Activated naive CD8-positive, alpha-beta T cell treated with anti-CD3 and anti-CD28 coated beads, Interleukin-2, amount 50 U/mL, for 24 hours (primary cell): ENCODE measurements around the gene CFAP77.

ENCODE experiments used
- ATAC-seq: fragments of 150-1000 bp; cut with Tn5 transposase; one replicate; pipeline ENCODE4 v1.10.0; 2021
- DNase-seq: peaks from one replicate; pipeline ENCODE4 v3.0.0; 2021
- H3K27ac Mint-ChIP-seq: one replicate; pipeline ENCODE4 v1.8.0; 2021; ENCODE audit warnings: mild to moderate bottlenecking, mixed read lengths
- H3K27me3 Mint-ChIP-seq: one replicate; pipeline ENCODE4 v1.8.0; 2021; ENCODE audit warnings: mixed read lengths
- H3K36me3 Mint-ChIP-seq: one replicate; pipeline ENCODE4 v1.8.0; 2021; ENCODE audit warnings: low read depth, mixed read lengths
- H3K4me1 Mint-ChIP-seq: one replicate; pipeline ENCODE4 v1.8.0; 2021; ENCODE audit warnings: mixed read lengths
- H3K4me3 Mint-ChIP-seq: one replicate; pipeline ENCODE4 v1.8.0; 2021; ENCODE audit warnings: mild to moderate bottlenecking, moderate library complexity, mixed read lengths
- H3K9me3 Mint-ChIP-seq: one replicate; pipeline ENCODE4 v1.8.0; 2021; ENCODE audit warnings: mixed read lengths

The CFAP77 gene

GRCh38 chr9:132422574-132422973, 12.6 kb downstream of the CFAP77 start:
- Mint-ChIP-seq H3K4me3 (no peak overlapping the region), H3K36me3 (no peaks in the 10 kb centered on the region), H3K9me3 (no peaks in the 10 kb centered on the region), H3K4me1 (no peaks in the 10 kb centered on the region), H3K27ac (no peak overlapping the region), H3K27me3 (peaks cover 58% of the 10 kb centered on the region)
- no peak for DNase-seq
- no peak for ATAC-seq

GRCh38 chr9:132423503-132423902, 13.5 kb downstream of the CFAP77 start:
- Mint-ChIP-seq H3K4me1 (no peaks in the 10 kb centered on the region), H3K9me3 (no peaks in the 10 kb centered on the region), H3K27ac (no peak overlapping the region), H3K4me3 (no peak overlapping the region), H3K36me3 (no peaks in the 10 kb centered on the region), H3K27me3 (peaks cover 53% of the 10 kb centered on the region)
- no peak for ATAC-seq
- DNase-seq, result no peak

- no peak for ATAC-seq
- Mint-ChIP-seq H3K4me1 (no peaks in the 10 kb centered on the region), H3K4me3 (no peak overlapping the region), H3K27me3 (peaks cover 53% of the 10 kb centered on the region), H3K27ac (no peak overlapping the region), H3K36me3 (no peaks in the 10 kb centered on the region), H3K9me3 (no peaks in the 10 kb centered on the region)
- no peak for DNase-seq
Observed at GRCh38 chr9:132424857-132425674, 15.1 kb downstream of the CFAP77 start.

- ATAC-seq (no peak), DNase-seq (no peak)
- peaks cover 55% of the 10 kb centered on the region for H3K27me3 Mint-ChIP-seq
- H3K27ac Mint-ChIP-seq, result no peak overlapping the region
- H3K36me3 Mint-ChIP-seq, result no peaks in the 10 kb centered on the region
- H3K9me3 Mint-ChIP-seq, result no peaks in the 10 kb centered on the region
- H3K4me3 Mint-ChIP-seq, result no peak overlapping the region
- no peaks in the 10 kb centered on the region for H3K4me1 Mint-ChIP-seq
Observed at GRCh38 chr9:132425675-132426062, 15.7 kb downstream of the CFAP77 start.

- Mint-ChIP-seq H3K4me3 (no peak overlapping the region), H3K4me1 (no peaks in the 10 kb centered on the region), H3K9me3 (no peaks in the 10 kb centered on the region), H3K36me3 (no peaks in the 10 kb centered on the region), H3K27ac (no peak overlapping the region), H3K27me3 (peaks cover 65% of the 10 kb centered on the region)
- no peak for ATAC-seq
- no peak for DNase-seq
Observed at GRCh38 chr9:132426639-132427414, 16.8 kb downstream of the CFAP77 start.

GRCh38 chr9:132430998-132431397, 21.0 kb downstream of the CFAP77 start:
- H3K4me1 Mint-ChIP-seq, result no peaks in the 10 kb centered on the region
- no peak overlapping the region for H3K4me3 Mint-ChIP-seq
- no peaks in the 10 kb centered on the region for H3K36me3 Mint-ChIP-seq
- peaks cover 63% of the 10 kb centered on the region for H3K27me3 Mint-ChIP-seq
- ATAC-seq (no peak), DNase-seq (no peak)
- H3K27ac Mint-ChIP-seq, result no peak overlapping the region
- H3K9me3 Mint-ChIP-seq, result no peaks in the 10 kb centered on the region

- Mint-ChIP-seq H3K27ac (no peak overlapping the region), H3K9me3 (no peaks in the 10 kb centered on the region), H3K27me3 (peaks cover 58% of the 10 kb centered on the region), H3K4me1 (no peaks in the 10 kb centered on the region), H3K36me3 (no peaks in the 10 kb centered on the region), H3K4me3 (no peak overlapping the region)
- ATAC-seq, result no peak
- DNase-seq, result no peak
Observed at GRCh38 chr9:132434881-132435280, 24.9 kb downstream of the CFAP77 start.

- DNase-seq (no peak), ATAC-seq (no peak)
- Mint-ChIP-seq H3K9me3 (no peaks in the 10 kb centered on the region), H3K27ac (no peak overlapping the region), H3K4me3 (no peak overlapping the region), H3K27me3 (peaks cover 60% of the 10 kb centered on the region), H3K4me1 (no peaks in the 10 kb centered on the region), H3K36me3 (no peaks in the 10 kb centered on the region)
Observed at GRCh38 chr9:132439153-132439552, 29.1 kb downstream of the CFAP77 start.

- DNase-seq (no peak), ATAC-seq (no peak)
- H3K4me3 Mint-ChIP-seq, result no peak overlapping the region
- no peak overlapping the region for H3K27ac Mint-ChIP-seq
- H3K36me3 Mint-ChIP-seq, result no peaks in the 10 kb centered on the region
- H3K4me1 Mint-ChIP-seq, result no peaks in the 10 kb centered on the region
- H3K27me3 Mint-ChIP-seq, result peaks cover 59% of the 10 kb centered on the region
- H3K9me3 Mint-ChIP-seq, result no peaks in the 10 kb centered on the region
Observed at GRCh38 chr9:132440735-132441134, 30.7 kb downstream of the CFAP77 start.

- H3K27ac Mint-ChIP-seq, result no peak overlapping the region
- H3K27me3 Mint-ChIP-seq, result peaks cover 57% of the 10 kb centered on the region
- ATAC-seq, result no peak
- no peaks in the 10 kb centered on the region for H3K36me3 Mint-ChIP-seq
- H3K4me3 Mint-ChIP-seq, result no peak overlapping the region
- no peaks in the 10 kb centered on the region for H3K9me3 Mint-ChIP-seq
- no peak for DNase-seq
- no peaks in the 10 kb centered on the region for H3K4me1 Mint-ChIP-seq
Observed at GRCh38 chr9:132441404-132441803, 31.4 kb downstream of the CFAP77 start.

- peaks cover 70% of the 10 kb centered on the region for H3K27me3 Mint-ChIP-seq
- no peak for DNase-seq
- ATAC-seq, result no peak
- no peak overlapping the region for H3K27ac Mint-ChIP-seq
- H3K4me1 Mint-ChIP-seq, result no peaks in the 10 kb centered on the region
- no peak overlapping the region for H3K4me3 Mint-ChIP-seq
- H3K36me3 Mint-ChIP-seq, result no peaks in the 10 kb centered on the region
- H3K9me3 Mint-ChIP-seq, result no peaks in the 10 kb centered on the region
Observed at GRCh38 chr9:132443951-132444607, 34.1 kb downstream of the CFAP77 start.

- H3K27ac Mint-ChIP-seq, result no peak overlapping the region
- peaks cover 13% of the 10 kb centered on the region for H3K4me1 Mint-ChIP-seq
- H3K4me3 Mint-ChIP-seq, result no peak overlapping the region
- H3K27me3 Mint-ChIP-seq, result peaks cover 72% of the 10 kb centered on the region
- ATAC-seq, result no peak
- H3K36me3 Mint-ChIP-seq, result no peaks in the 10 kb centered on the region
- H3K9me3 Mint-ChIP-seq, result no peaks in the 10 kb centered on the region
- no peak for DNase-seq
Observed at GRCh38 chr9:132446887-132447286, 36.9 kb downstream of the CFAP77 start.

GRCh38 chr9:132447346-132447745, 37.3 kb downstream of the CFAP77 start:
- Mint-ChIP-seq H3K36me3 (no peaks in the 10 kb centered on the region), H3K27me3 (peaks cover 72% of the 10 kb centered on the region), H3K27ac (no peak overlapping the region), H3K4me1 (peaks cover 17% of the 10 kb centered on the region), H3K9me3 (no peaks in the 10 kb centered on the region), H3K4me3 (no peak overlapping the region)
- no peak for DNase-seq
- no peak for ATAC-seq

GRCh38 chr9:132447902-132448301, 37.9 kb downstream of the CFAP77 start:
- Mint-ChIP-seq H3K27me3 (peaks cover 74% of the 10 kb centered on the region), H3K4me3 (no peak overlapping the region), H3K4me1 (peaks cover 17% of the 10 kb centered on the region), H3K27ac (no peak overlapping the region), H3K36me3 (no peaks in the 10 kb centered on the region), H3K9me3 (no peaks in the 10 kb centered on the region)
- DNase-seq, result no peak
- ATAC-seq, result no peak

- H3K4me1 Mint-ChIP-seq, result peaks cover 17% of the 10 kb centered on the region
- ATAC-seq, result peak; percentile 100
- no peaks in the 10 kb centered on the region for H3K36me3 Mint-ChIP-seq
- H3K4me3 Mint-ChIP-seq, result peak overlapping the region; percentile 20
- no peaks in the 10 kb centered on the region for H3K9me3 Mint-ChIP-seq
- DNase-seq, result peak; percentile 47
- peak overlapping the region; percentile 82 for H3K27ac Mint-ChIP-seq
- H3K27me3 Mint-ChIP-seq, result peaks cover 71% of the 10 kb centered on the region
Observed at GRCh38 chr9:132451276-132451675, 41.3 kb downstream of the CFAP77 start.
